Upper lobe of right lung (tissue), 1 donor: Measurements from ENCODE around the gene CCDC88C. TPM values are rescaled to one million over a fixed set of nuclear protein-coding genes. Genes with fewer than 3 reads are reported as not detected.
"Not testable (repeated sequence)": the region's sequence is repeated elsewhere in the genome, so short reads cannot be mapped to it uniquely, and the experiment has no call there.

Source experiments
- ATAC-seq: fragments of 200-7000 bp; cut with Tn5 transposase; one replicate; pipeline ENCODE4 v1.9.1; 2020; ENCODE audit warnings: mild to moderate bottlenecking, moderate library complexity
- DNase-seq: peaks from one replicate; pipeline ENCODE4 v3.0.0-alpha.2; 2020
- H3K27ac ChIP-seq: fragments of 200-600 bp; one replicate; pipeline ENCODE4 v1.8.0; 2022
- H3K27me3 ChIP-seq: fragments of 200-600 bp; one replicate; pipeline ENCODE4 v1.8.0; 2022; ENCODE audit warnings: mild to moderate bottlenecking
- H3K36me3 ChIP-seq: fragments of 200-600 bp; one replicate; pipeline ENCODE4 v1.8.0; 2022
- H3K4me1 ChIP-seq: fragments of 200-600 bp; one replicate; pipeline ENCODE4 v1.8.0; 2022
- H3K4me3 ChIP-seq: fragments of 200-600 bp; one replicate; pipeline ENCODE4 v1.8.0; 2022; ENCODE audit warnings: mild to moderate bottlenecking
- H3K9me3 ChIP-seq: fragments of 200-600 bp; one replicate; pipeline ENCODE4 v1.8.0; 2022
- CTCF ChIP-seq: fragments of 200-600 bp; IDR thresholded peaks from one replicate; pipeline ENCODE4 v1.8.0; 2022; ENCODE audit warnings: antibody characterized with exemption
- intact Hi-C: fragments of 100-400 bp; cut with DNase I; formaldehyde crosslinking; loops from one replicate; pipeline ENCODE4 v1.11.0; 2022
- total RNA-seq: library from RNA; stranded (reverse); fragmentation: NEBNext Ultra II Directional; extraction: Animal tissue kit (Norgen Biotek cat#: 25700); gene quantifications from one replicate; pipeline ENCODE4 v1.2.1, GENCODE V29; 2021
- donor health status: DM: no; HTN: yes; CAD: no; lungs with severe emphysema.

CCDC88C gene
- total RNA-seq, 1 donor from 2014 or later = 34.1 TPM

GRCh38 chr14:91413547-91414474, 3.8 kb downstream of the CCDC88C start:
- H3K4me1 ChIP-seq = peaks cover 23% of the 10 kb centered on the region
- ATAC-seq = peak; percentile 57
- H3K9me3 ChIP-seq = no peaks in the 10 kb centered on the region
- H3K4me3 ChIP-seq = no peak overlapping the region
- no peaks in the 10 kb centered on the region for H3K36me3 ChIP-seq
- intact Hi-C loops = no loop called here
- no peak for TF ChIP-seq CTCF
- no peak overlapping the region for H3K27ac ChIP-seq
- no peaks in the 10 kb centered on the region for H3K27me3 ChIP-seq
- peak; percentile 84 for DNase-seq

GRCh38 chr14:91412939-91413338, 4.7 kb downstream of the CCDC88C start:
- peaks cover 20% of the 10 kb centered on the region for H3K4me1 ChIP-seq
- intact Hi-C loops = no loop called here
- DNase-seq (no peak), ATAC-seq (no peak)
- no peaks in the 10 kb centered on the region for H3K27me3 ChIP-seq
- H3K9me3 ChIP-seq = no peaks in the 10 kb centered on the region
- TF ChIP-seq CTCF = no peak
- H3K4me3 ChIP-seq = no peak overlapping the region
- no peaks in the 10 kb centered on the region for H3K36me3 ChIP-seq
- no peak overlapping the region for H3K27ac ChIP-seq

- no peaks in the 10 kb centered on the region for H3K9me3 ChIP-seq
- H3K4me1 ChIP-seq = peaks cover 16% of the 10 kb centered on the region
- no peak overlapping the region for H3K27ac ChIP-seq
- DNase-seq (no peak), ATAC-seq (no peak)
- H3K36me3 ChIP-seq = no peaks in the 10 kb centered on the region
- TF ChIP-seq CTCF = no peak
- no peak overlapping the region for H3K4me3 ChIP-seq
- no peaks in the 10 kb centered on the region for H3K27me3 ChIP-seq
- intact Hi-C loops = no loop called here
Measured at GRCh38 chr14:91410771-91411536, 6.7 kb downstream of the CCDC88C start.

GRCh38 chr14:91409928-91410718, 7.5 kb downstream of the CCDC88C start:
- no peak overlapping the region for H3K27ac ChIP-seq
- H3K27me3 ChIP-seq = no peaks in the 10 kb centered on the region
- peaks cover 20% of the 10 kb centered on the region for H3K4me1 ChIP-seq
- DNase-seq (no peak), ATAC-seq (no peak)
- no peaks in the 10 kb centered on the region for H3K9me3 ChIP-seq
- intact Hi-C loops = no loop called here
- no peaks in the 10 kb centered on the region for H3K36me3 ChIP-seq
- H3K4me3 ChIP-seq = no peak overlapping the region
- TF ChIP-seq CTCF = no peak

GRCh38 chr14:91409240-91409639, 8.4 kb downstream of the CCDC88C start:
- H3K27ac ChIP-seq, intact Hi-C loops, H3K36me3 ChIP-seq, DNase-seq, H3K4me3 ChIP-seq, H3K9me3 ChIP-seq, ATAC-seq, H3K27me3 ChIP-seq: not testable (repeated sequence)
- peaks cover 16% of the 10 kb centered on the region for H3K4me1 ChIP-seq
